Stimulated activated CD4-positive, alpha-beta T cell treated with anti-CD3 and anti-CD28 coated beads, Interleukin-1b, Interleukin-23, amount 100 ng/mL, for 1 hour (primary cell): ENCODE measurements around the gene CFAP46.
"Not testable (repeated sequence)": the region's sequence is repeated elsewhere in the genome, so short reads cannot be mapped to it uniquely, and the experiment has no call there.

Source experiments
- DNase-seq, 2 donors: peaks; one replicate each; pipeline ENCODE4 v3.0.0-alpha.2; 2020; ENCODE audit warnings: low read depth in 2 of 2

The CFAP46 gene

GRCh38 chr10:132827423-132827789 is 115.0 kb downstream of the CFAP46 start:
- DNase-seq = no peak

GRCh38 chr10:132826524-132827422 is 115.6 kb downstream of the CFAP46 start:
- DNase-seq = no peak

- not testable (repeated sequence) for DNase-seq
These were observed 116.4 kb downstream of the CFAP46 start for GRCh38 chr10:132825783-132826523.

DNA sequence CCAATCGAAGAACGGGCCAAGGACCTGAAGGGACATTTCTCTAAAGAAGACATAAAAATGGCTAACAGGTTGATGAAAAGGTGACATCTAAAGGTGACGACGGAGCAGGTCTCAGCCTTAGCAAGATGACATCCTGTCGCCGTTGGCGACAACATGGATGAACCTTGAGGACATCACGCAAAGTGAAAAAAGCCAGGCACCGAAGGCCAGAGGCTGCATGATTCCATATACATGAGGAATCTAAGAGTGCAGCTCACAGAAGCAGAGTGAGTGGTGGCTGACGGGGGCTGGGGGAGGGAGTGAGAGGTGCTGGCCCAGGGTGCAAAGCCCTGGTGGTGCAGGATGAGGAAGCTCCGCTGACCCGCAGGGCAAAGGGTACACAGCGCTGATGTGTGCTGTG is 122.3 kb downstream of the CFAP46 start:
- DNase-seq = no peak

- DNase-seq = no peak
These were observed 124.6 kb downstream of the CFAP46 start for GRCh38 chr10:132817701-132818211.

DNA sequence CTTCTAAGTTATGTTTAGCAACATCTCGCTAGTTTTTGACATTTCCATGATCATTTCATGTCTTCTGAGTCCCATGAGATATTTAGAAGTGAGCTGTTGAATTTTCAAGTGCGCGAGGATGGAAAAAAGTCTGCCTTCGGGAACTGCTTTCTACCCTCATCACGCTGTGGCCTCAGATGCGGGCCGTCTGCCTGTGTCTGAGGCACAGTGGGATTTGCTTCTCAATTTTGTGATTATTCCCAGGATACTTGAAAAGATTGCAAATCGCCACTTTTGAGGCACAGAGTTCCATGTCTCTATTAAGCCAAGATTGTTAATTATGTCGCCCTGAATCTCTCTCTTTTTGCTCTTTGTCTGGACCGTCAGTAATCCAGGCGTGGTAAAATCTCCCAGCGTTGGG is 125.7 kb downstream of the CFAP46 start:
- DNase-seq = no peak

DNA sequence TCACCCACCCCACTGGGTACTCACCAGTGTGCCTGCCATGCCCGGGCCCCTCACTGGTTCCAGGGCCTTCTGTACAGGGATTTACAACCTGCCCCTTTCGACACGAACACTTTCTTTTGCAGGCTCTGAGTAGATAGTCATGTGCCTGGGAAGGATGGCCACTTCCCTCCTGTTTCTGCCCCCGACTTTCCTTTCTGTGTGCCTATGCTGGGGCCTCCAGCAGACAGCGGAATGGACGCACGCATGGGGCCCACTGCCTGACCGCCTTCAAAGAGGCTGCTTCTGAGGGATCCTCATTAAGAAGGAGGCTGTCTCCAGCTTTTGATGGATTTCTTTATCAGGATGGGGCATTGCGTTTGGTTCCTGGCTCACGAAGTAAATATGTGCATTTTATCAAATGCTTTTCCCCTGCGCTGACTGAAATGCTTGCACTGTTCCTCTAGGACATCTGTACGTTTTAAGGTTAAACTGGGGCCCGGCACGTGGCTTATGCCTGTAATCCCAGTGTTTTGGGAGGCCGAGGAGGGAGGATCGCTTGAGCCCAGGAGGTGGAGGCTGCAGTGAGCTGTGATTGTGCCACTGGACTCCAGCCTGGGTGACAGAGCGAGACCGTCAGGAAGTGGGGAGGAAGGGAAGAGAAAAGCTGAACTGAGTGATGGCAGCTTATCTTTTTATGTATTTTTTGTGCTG is 127.1 kb downstream of the CFAP46 start:
- DNase-seq = no peak

DNA sequence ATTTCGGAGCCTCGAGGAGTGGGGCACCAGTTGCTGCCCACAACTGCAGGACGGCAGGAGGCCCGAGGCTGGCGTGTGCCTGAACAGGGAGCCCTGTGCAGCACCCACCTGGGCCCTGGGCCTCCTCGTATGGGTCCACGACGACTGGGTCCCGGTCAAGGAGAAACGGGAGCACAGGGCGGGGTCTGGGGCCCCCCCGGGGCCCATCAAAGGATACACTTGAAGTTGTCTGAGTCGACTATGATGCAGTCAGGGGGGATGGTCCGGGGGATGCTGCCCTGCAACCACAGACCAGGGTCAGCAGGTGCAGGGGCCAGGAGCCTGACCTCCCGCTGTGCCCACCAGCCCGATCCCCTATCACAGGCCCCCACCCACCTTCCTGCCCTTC is 127.9 kb downstream of the CFAP46 start:
- DNase-seq = no peak

- no peak for DNase-seq
These were observed 128.6 kb downstream of the CFAP46 start for GRCh38 chr10:132813560-132814468.

GRCh38 chr10:132813001-132813401 is 129.4 kb downstream of the CFAP46 start:
- DNase-seq = no peak

GRCh38 chr10:132812520-132812919 is 129.8 kb downstream of the CFAP46 start:
- no peak for DNase-seq

DNA sequence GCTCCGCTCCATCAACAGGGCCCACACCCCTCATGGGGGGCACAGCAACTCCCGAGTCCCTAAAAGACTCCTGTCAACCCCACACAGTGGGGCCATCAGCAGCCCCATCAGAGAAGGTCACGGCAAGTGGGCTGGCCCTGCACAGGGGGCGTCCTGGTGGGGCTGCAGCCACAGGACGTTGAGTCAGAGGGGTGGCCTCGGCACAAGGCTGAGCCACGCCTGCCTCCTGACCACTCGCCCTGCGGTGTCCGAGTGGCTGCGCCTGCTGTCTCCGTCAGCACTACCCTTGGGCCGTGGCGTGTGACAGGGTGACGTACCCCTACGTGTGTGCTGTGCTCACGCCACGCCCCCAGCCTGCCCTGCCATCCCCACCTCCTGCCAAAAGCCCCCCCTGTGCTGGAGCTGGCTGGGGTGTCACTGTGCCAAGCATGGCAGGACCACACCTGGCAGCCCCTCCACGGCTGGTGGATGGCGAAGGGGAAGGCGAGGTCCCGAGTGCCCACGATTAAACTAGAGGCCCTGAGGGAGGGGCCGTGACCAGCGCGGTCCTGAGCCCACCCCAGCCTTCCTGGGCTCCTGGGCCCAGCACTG is 130.4 kb downstream of the CFAP46 start:
- no peak for DNase-seq

DNA sequence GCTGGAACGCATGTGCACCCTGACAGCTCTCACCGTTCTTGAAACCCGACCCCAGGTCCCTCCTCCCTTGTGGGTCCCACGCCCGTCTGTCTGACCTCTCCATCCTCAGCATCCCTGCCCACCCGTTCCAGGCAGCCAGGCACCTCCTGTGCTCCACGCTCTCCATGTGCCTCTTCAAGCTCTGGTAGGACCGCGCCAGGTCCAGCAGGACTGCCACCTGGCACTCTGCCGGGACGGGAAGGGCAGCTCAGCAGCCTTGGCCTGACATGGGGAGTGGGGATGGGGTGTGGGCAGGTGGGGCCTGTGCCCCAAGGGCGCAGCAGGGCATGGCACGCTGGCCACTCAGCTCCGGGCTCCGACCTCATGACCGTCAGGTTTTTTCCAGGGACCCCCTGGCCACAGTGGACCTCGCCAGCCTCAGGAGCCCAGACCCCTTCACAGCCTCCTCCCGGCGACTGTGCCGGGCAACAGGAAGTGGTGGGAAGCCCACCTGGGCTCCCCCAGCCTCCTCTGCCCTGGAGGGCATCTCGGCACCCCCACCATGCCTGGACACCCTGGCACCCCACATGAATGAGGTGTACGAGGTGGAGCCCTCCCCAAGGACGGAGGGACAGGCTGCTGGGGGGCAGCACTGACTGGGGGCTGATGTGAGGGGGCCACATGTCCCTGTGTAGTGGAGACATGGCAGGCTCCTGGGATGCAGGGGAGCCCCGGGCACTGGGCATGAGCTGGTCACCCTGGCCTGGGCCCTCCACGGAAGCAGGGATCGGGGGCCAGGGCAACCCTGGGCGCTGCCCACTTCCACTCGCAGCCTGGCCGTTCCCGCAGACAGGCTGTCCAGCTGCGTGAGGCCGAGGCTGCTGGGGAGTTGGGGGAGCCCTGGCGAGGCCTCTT is 131.3 kb downstream of the CFAP46 start:
- no peak for DNase-seq

- no peak for DNase-seq
These were observed 132.1 kb downstream of the CFAP46 start for GRCh38 chr10:132810141-132810806.

DNA sequence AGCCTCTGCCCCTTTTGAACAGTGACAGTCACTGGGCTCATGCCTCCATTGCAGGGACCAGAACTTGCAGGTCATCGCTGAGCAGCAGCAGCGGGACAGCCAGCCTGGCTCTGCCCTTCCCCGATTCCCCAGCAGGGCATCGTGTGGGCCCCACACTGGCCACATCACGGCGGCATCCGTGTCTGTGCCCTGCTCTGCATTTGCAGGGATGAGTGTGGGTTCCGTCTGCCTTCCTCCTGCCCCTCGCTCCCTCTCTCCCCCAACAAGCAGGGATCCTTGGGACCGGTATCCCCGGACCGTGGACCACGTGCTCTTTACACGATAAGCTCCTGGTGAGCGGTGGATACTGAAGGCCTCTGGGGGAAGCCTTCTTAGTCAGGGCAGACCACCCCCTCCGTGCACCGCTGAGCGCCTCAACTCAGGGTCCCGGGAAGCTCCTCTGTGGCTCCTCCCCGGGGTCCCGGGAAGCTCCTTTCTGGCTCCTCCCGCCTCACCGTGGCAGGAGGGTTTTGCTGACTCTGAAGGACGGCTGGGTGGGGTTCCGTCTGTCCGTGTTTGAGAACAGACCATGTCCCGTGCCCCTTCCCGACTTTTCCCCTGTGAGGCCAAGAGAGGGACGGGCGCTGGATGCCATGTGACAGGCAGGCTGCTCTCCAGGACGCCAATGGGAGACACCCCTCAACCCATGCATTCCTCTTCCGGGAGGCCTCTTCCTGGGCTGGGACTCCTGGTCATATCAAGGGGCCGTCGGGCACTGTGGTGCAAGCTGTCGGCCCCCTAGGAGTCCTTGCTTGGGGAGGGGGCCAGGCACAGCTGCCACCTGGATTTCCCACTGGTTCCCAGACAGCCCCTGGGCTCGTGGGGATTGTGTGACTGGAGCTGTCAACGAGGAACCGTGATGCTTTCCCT is 132.9 kb downstream of the CFAP46 start:
- DNase-seq = no peak

DNA sequence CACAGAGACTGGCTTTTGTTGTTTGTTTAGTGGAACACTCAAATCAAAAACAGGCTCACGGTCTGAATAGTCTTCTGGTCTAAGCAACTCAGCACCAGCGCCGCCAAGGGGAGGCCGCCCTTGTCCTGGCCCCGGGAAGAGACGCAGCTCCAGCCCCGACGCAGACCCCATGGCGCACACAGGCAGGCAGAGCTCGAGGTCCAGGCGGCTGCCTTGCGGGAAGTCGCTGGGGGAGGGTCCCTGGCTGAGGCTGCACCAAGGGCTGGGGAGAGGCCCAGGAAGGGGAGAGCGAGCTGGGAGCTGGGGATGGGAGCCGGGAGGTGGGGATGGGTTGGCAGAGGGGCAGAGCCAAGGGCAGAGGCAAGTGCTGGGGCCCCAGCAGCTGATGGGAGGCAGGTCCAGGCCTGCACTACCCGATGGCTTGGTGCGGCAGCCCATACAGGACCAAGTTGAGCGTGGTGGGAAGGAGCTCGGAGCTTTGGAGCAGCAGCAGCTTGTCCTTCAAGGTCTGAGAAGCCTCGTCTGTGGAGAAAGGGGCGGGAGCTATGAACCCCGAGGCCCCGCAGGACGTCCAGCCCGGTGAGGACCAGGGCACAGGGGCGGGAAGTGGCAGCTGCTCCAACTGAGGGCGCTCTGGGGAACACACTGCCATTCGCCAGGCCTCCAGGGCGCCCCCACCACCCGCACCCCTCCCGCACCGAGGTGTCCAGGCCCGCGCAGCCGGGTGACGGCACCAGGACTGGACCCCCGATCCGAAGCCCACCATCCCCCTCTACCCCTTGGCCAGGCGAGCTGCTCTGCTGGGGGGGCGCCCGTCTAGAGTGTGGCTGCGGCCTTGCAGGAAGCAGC is 133.8 kb downstream of the CFAP46 start:
- DNase-seq = no peak

DNA sequence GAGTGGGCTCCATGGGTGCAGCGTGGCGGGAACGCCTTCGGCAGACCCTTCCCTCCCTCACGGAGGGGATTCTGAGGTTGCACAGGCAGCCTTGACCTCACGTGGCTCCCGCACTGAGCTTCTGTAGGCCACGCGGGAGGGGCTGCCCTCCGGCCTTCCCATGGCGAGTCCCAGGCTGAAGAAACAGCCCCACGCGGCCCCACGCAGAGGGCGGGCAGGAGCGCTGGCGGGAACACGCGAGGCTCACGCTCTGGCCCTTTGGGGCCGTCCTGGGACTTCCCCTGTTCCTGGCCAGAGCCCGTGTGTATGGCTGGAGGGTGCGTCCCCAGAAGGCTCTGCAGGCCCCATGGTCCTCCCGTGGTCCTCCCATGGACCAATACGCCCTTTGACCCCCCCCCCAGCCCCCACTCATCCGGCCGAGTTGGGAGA is 134.7 kb downstream of the CFAP46 start:
- no peak for DNase-seq
